GM06990 (cell line): ENCODE data around the gene GRK5.

Experiments used
- DNase-seq: peaks from one replicate; pipeline ENCODE4 v3.0.0-alpha.2; 2011; ENCODE audit not compliant: insufficient read length; ENCODE audit errors: extremely low read depth
- H3K27me3 ChIP-seq: replicated peaks from 2 replicates; pipeline ENCODE4 v1.6.0; 2011; ENCODE audit warnings: low read length; ENCODE audit not compliant: control insufficient read depth, insufficient read depth
- H3K36me3 ChIP-seq: 2 replicates; pipeline ENCODE4 v1.5.1; 2011; ENCODE audit warnings: low read length; ENCODE audit not compliant: control insufficient read depth, insufficient read depth
- H3K4me3 ChIP-seq: replicated peaks from 2 replicates; pipeline ENCODE4 v1.5.1; 2011; ENCODE audit warnings: low read depth, mild to moderate bottlenecking, control low read depth, low read length
- TF ChIP-seq, protein P1 (sequence below): IDR thresholded peaks from 2 replicates; pipeline ENCODE4 v1.5.1; 2011; ENCODE audit warnings: low read length, control low read depth, mild to moderate bottlenecking, inconsistent platforms; ENCODE audit not compliant: insufficient read depth, poor library complexity, severe bottlenecking

Gene GRK5

DNA sequence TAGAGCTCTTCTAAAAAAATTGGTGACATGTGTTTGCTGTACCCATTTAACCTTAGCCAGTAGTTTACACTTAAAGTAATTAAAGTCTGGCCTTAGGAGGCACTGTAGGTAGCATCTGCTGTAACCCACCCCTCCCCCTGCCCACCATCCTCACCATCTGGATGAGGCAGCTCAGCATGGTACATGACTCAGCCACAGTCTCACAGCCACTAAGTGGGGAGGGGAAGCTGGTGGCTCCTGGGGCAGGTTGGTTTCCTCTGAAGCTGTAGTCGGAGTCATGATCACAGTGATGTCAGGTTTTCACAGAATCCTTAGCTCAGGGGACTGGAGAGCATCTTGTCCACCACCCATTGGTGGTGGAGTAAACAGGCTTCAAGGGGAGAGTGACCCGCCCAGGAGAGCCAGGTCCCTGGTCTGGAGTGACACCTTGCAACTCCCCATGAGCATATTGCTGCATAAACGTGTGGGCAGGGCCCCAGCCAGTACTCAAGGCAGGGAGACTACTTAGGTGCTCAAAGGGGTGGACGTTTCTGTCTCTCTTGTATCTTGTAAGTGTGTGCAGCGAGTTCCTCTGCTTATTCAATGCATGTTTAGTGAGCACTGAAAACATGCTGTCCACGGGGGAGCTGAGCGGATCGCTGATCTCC is 125.9 kb downstream of the GRK5 start:
- no peak overlapping the region for H3K4me3 ChIP-seq
- peaks cover 14% of the 10 kb centered on the region for H3K36me3 ChIP-seq
- no peak for DNase-seq
- no peaks in the 10 kb centered on the region for H3K27me3 ChIP-seq
- TF ChIP-seq, protein P1, sequence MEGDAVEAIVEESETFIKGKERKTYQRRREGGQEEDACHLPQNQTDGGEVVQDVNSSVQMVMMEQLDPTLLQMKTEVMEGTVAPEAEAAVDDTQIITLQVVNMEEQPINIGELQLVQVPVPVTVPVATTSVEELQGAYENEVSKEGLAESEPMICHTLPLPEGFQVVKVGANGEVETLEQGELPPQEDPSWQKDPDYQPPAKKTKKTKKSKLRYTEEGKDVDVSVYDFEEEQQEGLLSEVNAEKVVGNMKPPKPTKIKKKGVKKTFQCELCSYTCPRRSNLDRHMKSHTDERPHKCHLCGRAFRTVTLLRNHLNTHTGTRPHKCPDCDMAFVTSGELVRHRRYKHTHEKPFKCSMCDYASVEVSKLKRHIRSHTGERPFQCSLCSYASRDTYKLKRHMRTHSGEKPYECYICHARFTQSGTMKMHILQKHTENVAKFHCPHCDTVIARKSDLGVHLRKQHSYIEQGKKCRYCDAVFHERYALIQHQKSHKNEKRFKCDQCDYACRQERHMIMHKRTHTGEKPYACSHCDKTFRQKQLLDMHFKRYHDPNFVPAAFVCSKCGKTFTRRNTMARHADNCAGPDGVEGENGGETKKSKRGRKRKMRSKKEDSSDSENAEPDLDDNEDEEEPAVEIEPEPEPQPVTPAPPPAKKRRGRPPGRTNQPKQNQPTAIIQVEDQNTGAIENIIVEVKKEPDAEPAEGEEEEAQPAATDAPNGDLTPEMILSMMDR: no peak

DNA sequence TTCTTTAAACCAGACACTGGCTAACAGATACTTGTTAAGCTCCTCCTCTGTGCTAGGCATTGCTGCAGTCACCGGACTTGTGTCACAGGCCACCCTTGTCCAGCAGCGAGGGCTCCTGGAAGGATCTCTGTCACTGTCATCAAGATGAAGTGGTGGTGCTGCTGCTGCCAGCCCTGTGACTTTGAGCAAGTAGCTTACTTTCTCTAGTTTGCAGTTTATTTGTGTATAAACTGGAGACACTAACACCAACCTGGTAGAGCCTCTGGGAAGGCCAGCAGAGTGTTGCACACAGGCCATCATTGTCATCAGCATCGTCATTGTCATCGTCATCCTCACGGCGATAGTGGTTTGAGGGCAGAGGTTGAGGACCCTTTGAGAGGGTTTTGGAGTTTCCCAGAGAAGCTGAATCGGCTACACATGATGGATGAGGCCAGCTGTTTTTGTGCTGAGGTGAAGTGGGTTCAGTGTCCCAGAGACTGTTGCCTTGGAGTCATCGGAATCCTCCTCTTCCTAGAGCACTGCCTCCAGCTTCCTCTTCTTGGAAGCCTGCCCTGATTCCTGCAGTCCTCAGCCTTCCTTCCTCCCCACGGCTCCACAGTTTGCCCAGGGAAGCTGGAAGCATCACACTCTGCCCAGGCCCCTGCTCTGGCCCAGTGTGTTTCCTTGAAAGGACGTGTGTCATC is 128.4 kb downstream of the GRK5 start:
- H3K36me3 ChIP-seq: peaks cover 14% of the 10 kb centered on the region
- no peak for DNase-seq
- H3K4me3 ChIP-seq: no peak overlapping the region
- TF ChIP-seq, protein P1: no peak
- no peaks in the 10 kb centered on the region for H3K27me3 ChIP-seq

DNA sequence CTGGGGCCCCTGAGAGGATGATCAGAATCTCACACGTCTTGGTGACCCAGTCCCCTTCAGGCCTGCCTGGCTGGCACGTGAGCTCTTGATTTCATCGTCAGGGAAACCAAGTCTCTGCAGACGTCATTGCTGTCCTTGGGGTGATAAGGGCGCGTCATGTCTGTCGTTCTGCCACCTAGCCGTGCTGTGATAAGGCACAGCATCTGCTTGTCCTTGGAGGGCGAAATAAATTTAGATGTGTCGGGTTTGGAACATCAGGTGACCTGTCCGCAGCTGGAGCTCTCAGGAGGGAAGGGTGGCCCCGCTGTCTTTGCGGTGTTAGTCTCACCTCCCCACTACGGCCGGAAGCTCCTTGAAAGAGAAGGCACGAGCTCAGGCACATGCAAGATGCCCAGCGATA is 129.2 kb downstream of the GRK5 start:
- Histone ChIP-seq H3K36me3 (peaks cover 13% of the 10 kb centered on the region), H3K4me3 (no peak overlapping the region), H3K27me3 (no peaks in the 10 kb centered on the region)
- TF ChIP-seq, protein P1: no peak
- no peak for DNase-seq

DNA sequence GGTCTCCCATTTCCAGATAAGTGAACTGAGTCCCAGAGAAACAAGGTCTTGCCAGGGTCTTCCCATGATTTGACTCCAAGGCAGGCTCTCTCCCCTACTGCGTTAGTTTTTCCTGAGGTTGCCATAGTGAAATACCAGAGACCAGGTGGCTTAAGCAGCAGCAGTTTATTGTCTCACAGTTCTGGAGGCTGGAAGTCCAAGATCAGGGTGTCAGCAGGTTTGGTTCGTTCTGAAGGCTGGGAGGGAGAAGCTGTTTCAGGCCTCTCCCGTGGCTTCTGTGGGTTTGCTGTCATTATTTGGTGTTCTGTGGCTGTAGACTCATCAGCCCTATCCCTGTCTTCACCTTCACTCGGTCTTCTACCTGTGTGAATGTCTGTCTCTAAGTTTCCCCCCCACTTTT is 129.9 kb downstream of the GRK5 start:
- no peak for DNase-seq
- TF ChIP-seq, protein P1: no peak
- no peak overlapping the region for H3K4me3 ChIP-seq
- peaks cover 17% of the 10 kb centered on the region for H3K36me3 ChIP-seq
- no peaks in the 10 kb centered on the region for H3K27me3 ChIP-seq

DNA sequence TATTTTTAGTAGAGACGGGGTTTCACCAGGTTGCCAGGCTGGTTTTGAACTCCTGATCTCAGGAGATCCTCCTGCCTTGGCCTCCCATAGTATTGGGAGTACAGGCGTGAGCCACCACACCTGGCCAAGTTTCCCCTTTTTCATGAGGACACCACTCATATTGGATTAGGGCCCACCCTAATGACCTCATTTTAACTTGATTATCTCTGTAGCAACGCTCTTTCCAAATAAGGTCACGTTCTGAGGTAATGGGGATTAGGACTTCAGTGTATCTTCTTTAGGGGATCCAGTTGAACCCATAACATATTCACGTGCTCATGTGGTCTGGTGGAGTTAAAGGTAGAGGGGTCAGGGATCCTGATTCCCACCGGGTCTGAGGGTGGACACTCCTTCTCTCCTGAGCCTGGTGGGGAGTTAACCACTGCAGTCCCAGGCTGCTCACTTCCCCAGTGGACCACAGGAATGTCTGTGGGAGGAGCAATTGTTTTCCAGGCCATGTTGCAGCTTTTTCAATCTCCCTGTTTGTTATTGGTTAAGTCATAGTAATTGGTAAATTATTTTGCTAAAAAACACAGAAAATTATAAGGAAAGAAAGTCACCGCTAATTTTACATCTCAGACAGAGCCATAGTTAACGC is 130.5 kb downstream of the GRK5 start:
- Histone ChIP-seq H3K36me3 (peaks cover 17% of the 10 kb centered on the region), H3K27me3 (no peaks in the 10 kb centered on the region), H3K4me3 (no peak overlapping the region)
- TF ChIP-seq, protein P1: no peak
- no peak for DNase-seq
